PFSK-1 (cell line): Measurements from ENCODE around the gene BMAL2.

Experiments
- FOXP2 ChIP-seq: optimal IDR thresholded peaks from 2 replicates; pipeline ENCODE3; 2011; ENCODE audit warnings: borderline replicate concordance, control low read depth, inconsistent platforms; ENCODE audit not compliant: insufficient read depth; ENCODE audit errors: extremely low read length, extremely low read depth
- POLR2AphosphoS5 ChIP-seq: IDR thresholded peaks from 2 replicates; pipeline ENCODE4 v1.6.1; 2012; ENCODE audit warnings: low read depth, mild to moderate bottlenecking, control low read depth, low read length, moderate library complexity
- REST ChIP-seq, 2 experiments: IDR thresholded peaks; 2 replicates each; pipeline versions ENCODE4 v1.6.1 to v1.8.0; 2011 to 2012; ENCODE audit warnings: low read depth in 2 of 2, low read length in 2 of 2, control low read depth in 1 of 2, inconsistent platforms in 1 of 2, mild to moderate bottlenecking in 1 of 2, moderate library complexity in 1 of 2; ENCODE audit not compliant: insufficient read depth in 1 of 2
- SIN3A ChIP-seq: IDR thresholded peaks from 2 replicates; pipeline ENCODE4 v1.6.1; 2012; ENCODE audit warnings: mild to moderate bottlenecking, low read length, moderate library complexity, borderline replicate concordance; ENCODE audit not compliant: insufficient read depth
- TAF1 ChIP-seq: IDR thresholded peaks from 2 replicates; pipeline ENCODE4 v1.6.1; 2012; ENCODE audit warnings: low read length, control low read depth, borderline replicate concordance; ENCODE audit not compliant: insufficient read depth

BMAL2 gene

GRCh38 chr12:27300226-27300625 lies 32.4 kb upstream of the BMAL2 start:
- TF ChIP-seq TAF1 (no peak), FOXP2 (no peak), SIN3A (no peak), POLR2AphosphoS5 (no peak), REST (IDR thresholded peaks at IDR 0.05; ENCODE audit: insufficient read depth in 1 of 2, low read depth in 2 of 2, low read length in 2 of 2) (no peak)

GRCh38 chr12:27303139-27304111 lies 29.2 kb upstream of the BMAL2 start:
- TF ChIP-seq POLR2AphosphoS5 (no peak), REST (IDR thresholded peaks at IDR 0.05; ENCODE audit: insufficient read depth in 1 of 2, low read depth in 2 of 2, low read length in 2 of 2) (no peak), FOXP2 (no peak), TAF1 (no peak), SIN3A (no peak)

DNA sequence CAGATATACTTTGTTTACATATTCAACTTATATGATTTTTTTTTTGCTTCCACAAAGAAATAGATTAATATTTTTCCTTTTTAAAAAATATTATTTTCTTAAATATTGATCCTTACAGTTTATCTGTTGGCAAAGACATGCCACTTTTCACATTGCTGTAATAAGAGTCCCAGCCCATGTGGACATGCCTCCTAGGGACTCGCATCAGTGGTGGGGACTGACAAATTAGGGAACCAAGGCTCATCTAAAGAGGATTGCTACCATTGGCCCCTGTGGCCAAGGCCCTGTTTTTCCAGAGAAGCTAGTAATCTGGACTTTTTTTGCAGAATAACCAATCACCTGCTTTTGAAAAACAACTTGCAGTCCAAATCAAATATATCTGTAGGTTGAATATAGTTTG lies 27.8 kb upstream of the BMAL2 start:
- TF ChIP-seq SIN3A (no peak), REST (IDR thresholded peaks at IDR 0.05; ENCODE audit: insufficient read depth in 1 of 2, low read depth in 2 of 2, low read length in 2 of 2) (no peak), TAF1 (no peak), POLR2AphosphoS5 (no peak), FOXP2 (no peak)

DNA sequence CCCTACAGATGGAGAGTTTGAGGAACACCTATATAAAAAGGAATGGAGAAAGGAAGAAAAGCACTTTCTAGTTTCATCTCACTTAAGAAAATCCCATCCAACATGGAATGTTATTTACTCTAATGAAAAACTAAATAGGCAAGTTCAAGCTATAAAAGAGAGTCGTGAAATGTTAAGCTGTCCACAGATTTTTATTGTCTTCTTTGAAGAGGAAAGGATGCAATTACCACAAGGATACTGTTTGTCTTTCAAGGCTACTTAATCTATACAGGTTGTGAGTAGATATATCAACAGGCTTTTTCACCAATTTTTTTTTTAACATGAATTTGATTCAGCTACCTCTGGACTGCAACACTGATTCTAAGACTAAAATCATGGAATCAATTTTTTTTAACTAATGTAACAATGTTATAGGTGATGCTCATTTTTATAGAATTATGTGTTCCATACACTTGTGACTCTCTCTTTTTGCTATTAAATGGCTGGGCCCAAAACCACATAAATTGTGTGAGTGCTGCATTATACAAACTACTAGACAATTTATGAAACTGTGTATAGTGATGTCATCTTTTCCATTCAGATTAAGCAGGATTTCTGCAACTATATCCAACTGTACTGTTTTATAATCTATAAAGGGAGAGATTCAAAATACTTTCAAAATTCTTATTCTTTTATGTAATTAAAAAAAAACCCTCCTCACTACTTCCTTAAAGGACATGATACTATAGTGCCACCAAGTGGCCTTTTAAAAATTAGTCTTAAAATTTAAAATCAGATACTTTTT lies 26.8 kb upstream of the BMAL2 start:
- no peak for TF ChIP-seq REST (IDR thresholded peaks at IDR 0.05; ENCODE audit: insufficient read depth in 1 of 2, low read depth in 2 of 2, low read length in 2 of 2)
- TF ChIP-seq TAF1 = no peak
- no peak for TF ChIP-seq FOXP2
